ENCODE measurements around the gene TENT5C. TPM values are rescaled to one million over a fixed set of nuclear protein-coding genes. Genes with fewer than 3 reads are reported as not detected.
A peak's percentile ranks its signal among the peaks of the same experiment; 100 is the strongest.

TENT5C gene
- total RNA-seq, 3 donors from 2014 or later, result 4.0 to 10.2 (median 10.2) TPM

- no peak for TF ChIP-seq CTCF (IDR thresholded peaks at IDR 0.05)
- no peak for TF ChIP-seq POLR2AphosphoS5 (IDR thresholded peaks at IDR 0.05)
- TF ChIP-seq POLR2A (IDR thresholded peaks at IDR 0.05), result no peak
- Histone ChIP-seq H3K36me3 (no peaks in the 10 kb centered on the region), H3K9me3 (no peaks in the 10 kb centered on the region), H3K27me3 (no peaks in the 10 kb centered on the region), H3K27ac (peak overlapping the region; percentile 35 to 75), H3K4me1 (no peaks in the 10 kb centered on the region), H3K4me3 (no peak overlapping the region)
- no peak for DNase-seq (ENCODE audit: low spot score in 2 of 2)
- intact Hi-C loops (cut with DNase I; ENCODE audit: low total_unique reads), result loop anchor here (5.0 kb wide), 1 partner anchor 597 kb away; no protein-coding TSS in a partner anchor
These were observed 41.4 kb upstream of the TENT5C start for GRCh38 chr1:117564227-117565075.

- intact Hi-C loops (cut with DNase I; ENCODE audit: low total_unique reads), result loop anchor here (5.0 kb wide), 1 partner anchor 598 kb away; no protein-coding TSS in a partner anchor
- Histone ChIP-seq H3K27ac (no peak overlapping the region), H3K9me3 (no peaks in the 10 kb centered on the region), H3K4me1 (no peaks in the 10 kb centered on the region), H3K36me3 (no peaks in the 10 kb centered on the region), H3K27me3 (no peaks in the 10 kb centered on the region), H3K4me3 (no peak overlapping the region)
- TF ChIP-seq POLR2A (IDR thresholded peaks at IDR 0.05) (no peak), POLR2AphosphoS5 (IDR thresholded peaks at IDR 0.05) (no peak), CTCF (IDR thresholded peaks at IDR 0.05) (no peak)
- no peak for DNase-seq (ENCODE audit: low spot score in 2 of 2)
These were observed 40.7 kb upstream of the TENT5C start for GRCh38 chr1:117565076-117565556.

- H3K36me3 ChIP-seq, result no peaks in the 10 kb centered on the region
- no peak overlapping the region for H3K27ac ChIP-seq
- H3K4me3 ChIP-seq, result no peak overlapping the region
- H3K4me1 ChIP-seq, result no peaks in the 10 kb centered on the region
- H3K9me3 ChIP-seq, result no peaks in the 10 kb centered on the region
- DNase-seq (ENCODE audit: low spot score in 2 of 2), result no peak
- no peaks in the 10 kb centered on the region for H3K27me3 ChIP-seq
- TF ChIP-seq POLR2AphosphoS5 (IDR thresholded peaks at IDR 0.05), result no peak
- TF ChIP-seq CTCF (IDR thresholded peaks at IDR 0.05), result no peak
- TF ChIP-seq POLR2A (IDR thresholded peaks at IDR 0.05), result no peak
- intact Hi-C loops (cut with DNase I; ENCODE audit: low total_unique reads), result loop anchor here (5.0 kb wide), 1 partner anchor 599 kb away; no protein-coding TSS in a partner anchor
These were observed 39.9 kb upstream of the TENT5C start for GRCh38 chr1:117565745-117566455.

GRCh38 chr1:117566556-117566955 is 39.3 kb upstream of the TENT5C start:
- no peaks in the 10 kb centered on the region for H3K4me1 ChIP-seq
- H3K27me3 ChIP-seq, result no peaks in the 10 kb centered on the region
- H3K36me3 ChIP-seq, result no peaks in the 10 kb centered on the region
- TF ChIP-seq POLR2AphosphoS5 (IDR thresholded peaks at IDR 0.05), result no peak
- no peak for TF ChIP-seq CTCF (IDR thresholded peaks at IDR 0.05)
- no peaks in the 10 kb centered on the region for H3K9me3 ChIP-seq
- intact Hi-C loops (cut with DNase I; ENCODE audit: low total_unique reads), result loop anchor here (5.0 kb wide), 1 partner anchor 599 kb away; no protein-coding TSS in a partner anchor
- H3K27ac ChIP-seq, result no peak overlapping the region
- H3K4me3 ChIP-seq, result no peak overlapping the region
- no peak for DNase-seq (ENCODE audit: low spot score in 2 of 2)

Measured in breast epithelium (tissue), 4 donors.